AML-193 (cell line): Measurements from ENCODE around the gene CREM.
"Not testable (repeated sequence)": the region's sequence is repeated elsewhere in the genome, so short reads cannot be mapped to it uniquely, and the experiment has no call there.

Source experiments
- DNase-seq, 2 experiments: peaks; one replicate each; lab custom pipeline; 2025; lab: John Stamatoyannopoulos, UW

CREM gene

DNA sequence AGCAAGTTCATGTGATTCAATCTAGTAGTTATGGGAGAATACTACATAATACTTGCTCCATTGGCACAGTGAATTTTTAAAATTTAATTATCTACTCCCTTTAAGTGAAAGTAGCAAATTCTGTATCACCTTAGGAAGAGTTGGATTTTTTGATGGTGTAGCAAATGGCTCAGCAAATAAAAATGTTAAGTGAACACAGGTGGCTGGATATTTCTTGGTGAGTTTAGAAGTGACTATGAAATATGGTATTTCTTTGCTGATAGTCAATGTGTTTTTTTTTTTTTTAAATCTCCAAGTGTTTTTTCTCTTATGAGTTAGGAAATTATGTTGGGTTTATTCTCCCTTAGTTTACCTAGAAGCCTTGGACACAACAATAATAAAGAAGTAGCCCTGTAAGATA, 67.8 kb downstream of the CREM start:
- DNase-seq = no peak

DNA sequence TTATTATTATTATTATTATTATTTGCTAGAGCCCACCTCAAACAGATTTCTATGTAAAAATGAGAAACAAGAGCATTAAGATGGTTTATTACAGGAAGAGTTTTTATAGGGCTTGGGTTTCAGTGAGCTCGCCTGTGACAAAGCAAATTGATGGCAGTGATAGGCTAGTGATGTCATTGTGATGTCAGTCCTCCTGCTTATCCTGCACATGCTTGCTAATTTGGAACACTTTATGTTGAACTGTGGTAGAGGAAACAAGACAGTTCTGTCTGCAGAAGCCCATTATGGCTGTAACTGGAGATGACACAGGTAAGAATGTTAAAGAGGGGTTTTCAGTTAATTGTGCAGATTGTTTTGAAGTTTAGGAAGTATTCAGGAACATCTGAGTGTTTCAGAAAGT, 68.3 kb downstream of the CREM start:
- DNase-seq = peak in 1 of 2 experiments; percentile 2

DNA sequence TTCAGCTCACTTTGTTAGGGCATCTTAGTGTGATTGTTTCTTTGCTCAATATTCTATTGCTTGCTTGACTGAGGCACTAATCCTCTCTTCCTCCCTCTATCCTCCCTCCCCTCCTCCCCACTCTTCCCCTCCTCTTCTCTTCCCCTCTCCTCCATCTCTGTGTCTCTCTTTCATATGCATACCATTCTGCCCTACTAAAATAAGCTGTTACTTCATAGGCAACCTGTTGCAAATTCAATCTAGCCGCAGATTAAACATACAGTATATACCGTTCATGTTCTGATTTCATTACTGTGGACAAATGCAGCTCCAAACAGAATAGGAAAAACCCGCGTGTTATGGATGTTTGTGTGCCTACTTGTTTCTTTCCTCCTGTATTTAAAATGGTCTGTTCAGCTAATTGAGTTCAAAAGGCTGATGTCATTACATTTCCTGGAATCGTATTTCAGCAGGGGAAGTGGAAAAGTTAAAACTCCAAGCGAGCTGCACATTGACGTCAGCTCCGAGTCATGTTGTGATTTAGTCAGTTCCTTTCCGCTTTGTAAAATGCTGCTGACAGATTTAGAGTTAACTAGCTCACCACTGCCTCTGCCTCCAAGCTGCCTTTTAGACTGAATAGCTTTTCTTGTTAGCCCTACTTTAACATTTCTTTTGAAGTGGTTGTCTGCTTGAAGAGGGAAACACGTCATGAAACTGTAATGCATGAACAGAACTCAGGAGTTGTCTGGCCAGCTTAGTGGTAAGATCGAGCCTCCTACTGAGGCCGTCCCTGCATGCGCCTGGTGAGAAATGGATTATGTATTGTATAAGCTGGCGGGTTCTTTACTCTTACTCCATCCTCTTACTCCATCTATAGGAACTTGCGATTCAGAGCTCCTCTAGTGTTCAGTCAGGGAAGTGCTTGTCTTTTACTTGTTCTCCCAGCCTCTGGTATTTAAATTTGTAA, 69.0 kb downstream of the CREM start:
- DNase-seq = peak; percentile 82 to 85

DNA sequence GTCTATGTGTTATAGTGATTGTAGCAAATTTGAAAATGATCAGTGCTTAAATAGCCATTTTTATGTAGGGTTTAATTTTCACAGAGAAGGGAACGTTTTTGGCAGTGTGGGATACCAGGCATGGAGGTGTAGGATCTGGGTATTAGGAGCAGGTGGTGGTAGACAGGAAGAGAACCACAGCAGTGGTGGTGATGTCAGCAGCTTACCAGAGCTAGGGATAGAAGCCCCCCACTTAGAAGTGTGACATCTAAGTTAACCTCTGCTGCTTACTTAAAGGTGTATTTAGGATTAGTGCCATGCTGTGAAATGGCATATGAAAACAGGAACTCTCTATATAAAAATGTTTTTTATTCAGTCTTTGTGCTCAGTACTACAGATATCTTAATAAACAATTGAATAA, 73.8 kb downstream of the CREM start:
- no peak for DNase-seq

DNA sequence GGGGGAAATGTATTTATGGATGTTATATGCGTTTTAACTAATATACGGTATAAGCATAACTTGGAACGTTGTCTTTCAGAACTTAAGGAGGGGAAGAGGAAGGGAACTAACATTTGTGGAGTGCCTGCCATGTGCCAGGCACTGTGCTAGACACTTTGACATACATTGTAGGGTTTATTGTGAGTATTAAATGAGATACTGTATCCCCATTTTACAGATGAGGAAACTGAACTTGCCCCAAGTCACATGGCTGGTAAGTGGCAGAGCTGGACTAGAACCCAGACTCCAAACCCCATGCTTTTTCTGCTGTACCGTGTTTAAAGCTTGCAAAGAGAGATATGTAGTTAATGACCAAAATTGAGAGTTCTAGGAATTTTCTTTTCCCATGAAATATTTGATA, 74.6 kb downstream of the CREM start:
- no peak for DNase-seq

DNA sequence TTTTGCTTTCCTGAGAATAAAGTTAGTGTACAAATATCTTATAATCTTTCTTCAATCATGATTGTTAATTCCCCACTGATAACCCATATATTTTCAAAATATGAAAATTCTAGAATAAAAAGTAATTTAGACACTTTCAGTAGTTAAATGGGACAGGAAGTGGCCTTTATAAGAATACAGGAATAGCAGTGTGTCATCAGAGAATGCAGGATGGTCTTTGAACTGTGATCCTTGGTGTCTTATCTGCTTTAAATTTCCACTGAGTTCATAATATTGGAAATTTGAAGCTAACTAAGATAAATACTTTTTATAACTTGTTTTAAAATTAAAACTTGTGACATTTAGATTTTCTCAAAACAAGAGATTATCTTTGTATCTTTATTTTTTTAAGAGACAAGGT, 75.4 kb downstream of the CREM start:
- DNase-seq = no peak

DNA sequence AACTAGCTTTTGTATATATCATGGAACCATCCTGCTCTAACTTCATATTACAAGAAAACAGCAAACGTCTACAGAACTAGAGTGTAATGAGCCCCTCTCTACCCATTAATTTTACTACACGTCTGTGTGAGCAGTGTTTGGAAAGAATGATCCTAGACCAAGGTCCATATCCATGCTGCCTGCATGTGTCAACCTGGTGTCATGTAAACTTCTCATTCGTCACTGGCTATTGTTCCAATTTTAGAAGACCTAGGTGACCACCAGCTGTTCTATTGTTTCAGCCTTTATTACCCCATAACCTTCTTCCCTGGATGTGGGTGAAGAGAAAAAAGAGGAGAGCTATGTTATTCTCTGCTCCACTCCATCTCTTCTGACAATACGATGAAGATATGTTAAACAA, 77.1 kb downstream of the CREM start:
- DNase-seq = no peak

DNA sequence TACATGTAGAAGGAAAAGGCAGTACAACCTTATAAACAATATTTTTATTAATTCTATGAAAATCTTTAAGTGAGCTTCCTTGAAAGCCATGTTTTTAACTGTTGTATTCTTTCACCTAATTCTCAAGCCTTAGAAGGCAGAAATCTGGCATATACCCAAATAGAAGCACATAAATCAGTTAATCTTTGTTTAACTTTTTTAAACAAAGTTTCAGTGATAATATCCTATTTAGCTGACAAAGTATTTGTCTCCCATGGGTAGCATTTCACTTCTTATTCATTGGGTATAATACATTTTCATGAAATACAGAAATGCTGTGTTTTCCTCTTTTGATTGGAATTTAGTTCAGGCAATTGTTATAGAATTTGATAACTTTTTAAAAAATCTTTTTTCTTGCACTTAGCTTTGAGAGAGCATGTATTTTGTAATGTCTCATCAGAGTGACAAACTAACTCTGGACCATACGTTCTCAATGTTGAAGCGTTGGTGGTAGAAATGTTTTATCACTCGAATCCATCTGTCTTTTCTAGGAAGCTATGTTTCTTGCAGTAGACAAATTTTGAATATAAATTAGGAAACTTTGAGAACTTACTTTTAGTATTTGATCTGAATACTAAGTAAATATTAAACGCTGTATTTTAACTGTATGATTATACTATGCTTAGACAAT, 78.1 kb downstream of the CREM start:
- DNase-seq = no peak

DNA sequence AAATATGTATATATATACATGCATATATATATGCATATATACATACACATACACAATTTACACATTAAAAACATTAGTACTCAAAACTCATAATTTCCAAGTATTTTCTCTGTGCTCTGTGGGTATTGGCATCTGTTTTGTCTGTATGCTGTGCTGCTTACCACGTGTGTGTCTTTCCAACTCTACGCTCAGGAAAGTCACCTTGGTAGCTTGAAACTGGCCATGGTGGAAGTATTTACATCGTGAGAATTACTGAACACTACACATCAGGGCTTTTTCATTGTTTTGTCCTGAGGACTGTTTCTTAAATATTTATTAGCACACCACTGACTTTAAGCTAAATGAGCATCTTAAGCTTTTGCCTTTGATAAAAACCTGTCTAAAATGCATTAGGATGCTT, 79.6 kb downstream of the CREM start:
- DNase-seq = no peak

DNA sequence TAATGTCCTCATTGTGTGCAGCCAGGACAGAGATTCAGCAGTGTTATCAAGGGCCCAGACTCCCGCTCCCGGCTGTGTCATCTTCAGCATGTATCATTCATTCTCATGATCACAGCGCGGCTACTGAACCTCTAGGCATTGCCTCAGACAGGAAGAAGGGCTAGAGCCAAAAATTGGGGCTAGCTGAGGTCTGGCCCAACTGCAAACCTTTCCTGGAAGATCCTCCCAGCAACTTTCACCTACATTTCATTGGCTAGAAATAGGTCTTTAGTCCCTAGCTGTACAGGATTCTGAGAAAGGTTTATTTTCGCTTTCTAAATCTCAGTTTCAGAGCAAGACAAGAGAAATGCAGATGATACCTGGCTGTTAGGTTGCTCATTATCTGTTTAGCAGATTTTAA, 81.9 kb downstream of the CREM start:
- DNase-seq = no peak

DNA sequence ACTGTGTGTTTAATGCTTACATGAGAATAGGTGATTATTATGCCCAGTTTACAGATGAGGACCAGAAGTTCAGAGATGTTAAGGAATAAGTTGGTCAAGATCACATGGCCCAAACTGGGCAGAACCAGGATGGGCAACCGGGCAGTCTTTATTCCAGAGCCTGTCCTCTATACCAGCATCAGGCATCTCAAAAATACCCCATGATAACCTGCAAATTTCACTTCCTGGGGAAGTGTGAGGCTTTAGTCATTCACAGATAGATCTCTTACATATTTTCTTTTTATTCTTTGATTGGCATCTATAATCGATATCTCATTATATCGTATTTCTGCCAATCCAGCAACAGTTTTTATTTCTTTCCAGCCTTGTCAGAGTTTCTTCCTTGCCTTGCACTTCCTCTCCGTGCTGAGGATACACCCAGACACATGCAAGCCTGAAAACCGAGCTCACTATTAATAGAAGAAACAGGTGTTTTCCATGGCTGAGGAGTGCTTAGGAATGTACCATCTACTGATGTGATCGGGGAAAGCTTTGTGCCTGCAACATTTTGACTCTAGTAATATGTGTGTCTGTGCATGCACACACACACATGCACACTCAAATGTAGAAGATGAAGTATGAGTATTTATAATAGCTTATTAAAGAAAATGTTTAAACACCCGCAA, 82.4 kb downstream of the CREM start:
- no peak for DNase-seq

DNA sequence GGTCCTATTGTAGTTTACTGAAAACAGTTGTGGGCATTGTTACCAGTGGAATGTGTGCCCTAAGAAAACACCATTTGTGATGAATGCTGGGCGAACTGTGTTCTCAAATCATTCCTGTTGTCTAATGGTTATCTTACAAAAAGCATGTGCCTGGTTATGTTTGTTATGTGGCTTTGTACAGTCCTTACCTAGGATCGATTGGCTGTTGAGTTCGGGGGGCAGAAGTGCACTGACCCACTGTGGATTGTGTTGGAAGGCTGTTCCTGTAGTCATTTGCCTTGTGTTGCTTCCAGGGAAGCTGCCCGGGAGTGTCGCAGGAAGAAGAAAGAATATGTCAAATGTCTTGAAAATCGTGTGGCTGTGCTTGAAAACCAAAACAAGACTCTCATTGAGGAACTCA, 84.3 kb downstream of the CREM start:
- DNase-seq = no peak

DNA sequence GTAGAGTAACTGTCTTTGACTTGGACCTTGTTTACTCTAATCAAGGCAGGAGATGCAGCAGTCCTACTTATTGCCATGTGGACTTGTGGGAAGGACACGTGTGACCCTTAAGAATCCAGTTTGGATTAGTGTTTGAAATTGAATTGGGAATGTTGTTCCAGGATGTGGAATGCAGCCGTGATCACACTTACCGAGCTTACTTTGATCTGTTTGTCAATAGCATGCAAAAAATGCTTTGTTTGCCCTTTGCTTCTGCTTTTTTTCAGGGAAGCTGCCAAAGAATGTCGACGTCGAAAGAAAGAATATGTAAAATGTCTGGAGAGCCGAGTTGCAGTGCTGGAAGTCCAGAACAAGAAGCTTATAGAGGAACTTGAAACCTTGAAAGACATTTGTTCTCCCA, 84.7 kb downstream of the CREM start:
- no peak for DNase-seq

DNA sequence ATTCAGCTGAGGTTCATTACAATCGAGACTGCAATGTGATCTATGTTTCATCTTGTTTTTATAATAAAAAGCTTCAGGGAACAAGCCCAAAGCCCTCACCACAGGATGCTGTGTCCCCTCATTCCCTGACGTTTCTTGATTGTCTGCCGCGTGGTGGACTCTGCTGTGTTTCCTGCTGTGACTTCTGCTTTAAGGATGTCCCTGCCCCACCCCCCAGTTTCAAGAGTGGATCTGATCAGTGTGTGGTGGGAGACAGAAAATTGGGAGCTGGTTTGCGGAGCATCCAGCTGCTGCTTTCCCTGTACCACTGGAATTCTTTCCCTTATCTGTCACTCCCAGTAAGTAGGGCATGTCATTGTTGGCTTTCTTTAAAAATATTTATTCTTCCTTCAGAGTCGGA, 86.2 kb downstream of the CREM start:
- DNase-seq = no peak

DNA sequence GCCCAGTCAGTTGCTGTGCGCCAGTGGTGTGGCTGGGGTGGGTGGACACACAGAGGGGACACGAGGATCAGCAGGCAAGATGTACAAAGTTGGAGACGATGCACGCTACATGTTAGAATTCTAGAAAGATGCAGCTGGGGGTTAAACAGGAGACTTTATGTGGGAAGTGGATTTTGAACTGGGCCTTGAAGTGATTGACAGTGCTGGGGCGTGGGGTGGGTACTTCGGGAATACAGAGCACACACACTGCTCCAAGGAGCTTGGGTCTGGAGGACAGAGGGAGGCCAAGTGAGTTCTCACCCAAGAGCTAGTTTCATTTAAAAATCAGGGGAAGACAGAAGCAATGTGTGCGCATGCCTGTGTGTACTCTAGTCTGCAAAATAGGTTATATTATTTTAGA, 87.1 kb downstream of the CREM start:
- no peak for DNase-seq

DNA sequence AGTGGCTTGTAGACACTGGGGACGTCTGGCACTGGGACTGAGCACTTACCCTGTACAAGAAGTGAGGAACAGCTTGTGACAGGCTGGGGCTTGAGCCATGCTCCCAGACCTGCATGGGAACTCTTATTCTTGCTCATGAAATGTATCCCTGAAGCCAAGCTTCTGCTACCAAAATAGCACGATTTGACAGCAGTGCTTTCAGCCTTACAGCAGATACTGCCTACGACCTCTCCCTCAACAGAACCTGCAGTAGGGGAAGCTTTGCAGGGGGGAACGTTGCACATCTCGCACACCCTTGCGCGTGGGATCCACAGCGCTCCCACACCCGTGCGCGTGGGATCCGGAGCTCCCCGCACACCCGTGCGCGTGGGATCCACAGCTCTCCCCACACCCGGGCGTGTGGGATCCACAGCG, 88.0 kb downstream of the CREM start:
- DNase-seq = no peak

DNA sequence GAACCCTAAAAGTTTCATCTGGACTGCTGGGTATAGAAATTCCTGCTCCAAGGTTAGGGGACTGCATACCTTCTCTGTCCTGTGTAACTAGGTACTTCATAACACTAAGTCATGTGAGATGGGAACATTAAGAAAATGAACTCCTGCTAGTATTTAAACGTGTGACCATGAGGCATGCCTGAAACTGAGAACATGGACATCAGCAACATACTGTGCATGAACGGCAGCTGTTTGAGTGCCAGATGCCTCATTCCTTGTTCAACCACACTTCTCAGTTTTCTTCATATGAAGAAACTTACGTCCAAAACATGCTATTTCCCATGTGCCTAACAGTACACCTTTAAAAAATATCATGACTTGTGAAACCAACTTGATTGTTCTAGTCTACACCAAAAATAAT, 88.5 kb downstream of the CREM start:
- DNase-seq = no peak

DNA sequence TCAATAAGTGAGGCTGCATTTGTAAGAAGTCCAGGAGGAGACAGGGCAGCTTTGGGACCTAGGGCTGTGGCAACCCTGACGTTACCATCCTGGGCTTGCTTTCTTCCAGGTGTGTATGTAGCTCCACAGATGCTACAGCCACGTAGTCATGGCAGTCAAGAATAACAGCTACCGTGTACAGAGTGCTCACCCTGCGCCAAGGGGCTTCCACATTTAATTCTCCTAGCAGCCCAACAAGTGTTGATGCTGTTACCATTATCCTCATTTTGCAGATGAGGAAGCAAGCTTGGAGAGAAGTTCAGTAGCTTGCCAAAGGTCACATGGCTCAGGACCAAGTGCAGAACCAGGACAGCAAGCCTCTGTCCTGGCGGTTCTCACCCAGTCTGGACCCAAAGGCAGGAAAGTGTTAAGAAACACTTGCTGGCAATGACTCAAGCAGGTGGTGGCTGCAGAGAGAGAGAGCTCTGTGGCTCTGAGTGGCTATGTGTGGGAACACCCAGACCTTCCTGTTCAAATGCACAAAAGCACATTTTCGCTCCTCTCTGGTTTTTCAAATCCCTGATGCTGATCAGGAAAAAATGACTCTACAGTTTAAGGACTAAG, 89.8 kb downstream of the CREM start:
- no peak for DNase-seq

DNA sequence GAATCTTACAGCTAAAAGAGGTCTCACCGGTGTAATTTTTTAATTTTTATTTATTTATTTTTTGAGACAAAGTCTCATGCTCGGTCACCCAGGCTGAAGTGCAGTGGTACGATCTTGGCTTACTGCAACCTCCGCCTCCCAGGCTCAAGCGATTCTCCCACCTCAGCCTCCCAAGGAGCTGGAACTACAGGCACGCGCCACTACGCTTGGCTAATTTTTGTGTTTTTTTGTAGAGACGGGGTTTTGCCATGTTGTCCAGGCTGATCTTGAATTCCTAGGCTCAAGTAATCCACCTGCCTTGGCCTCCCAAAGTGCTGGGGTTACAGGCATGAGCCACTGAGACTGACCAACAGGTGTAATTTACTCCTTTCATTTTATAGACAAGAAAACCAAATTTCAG, 90.3 kb downstream of the CREM start:
- DNase-seq = not testable (repeated sequence)

DNA sequence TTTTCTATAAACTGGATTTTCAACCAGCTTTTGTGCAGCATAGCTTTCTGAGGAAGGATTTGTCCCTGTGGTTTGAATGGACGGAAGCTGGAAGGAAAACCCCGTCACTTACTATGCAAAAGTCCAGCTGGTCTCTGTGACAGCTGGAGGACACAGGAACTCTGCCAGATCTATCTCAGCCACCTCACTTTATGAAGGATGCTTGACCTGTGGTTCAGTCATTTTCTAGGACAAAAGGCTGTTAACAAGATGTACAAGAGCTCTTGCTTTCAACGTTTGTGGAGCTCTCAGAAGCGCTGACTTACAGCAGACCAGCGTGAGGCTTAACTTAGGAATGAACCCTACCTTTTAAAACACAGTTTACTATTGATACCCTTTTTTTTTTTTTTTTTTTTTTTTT, 90.8 kb downstream of the CREM start:
- no peak for DNase-seq

DNA sequence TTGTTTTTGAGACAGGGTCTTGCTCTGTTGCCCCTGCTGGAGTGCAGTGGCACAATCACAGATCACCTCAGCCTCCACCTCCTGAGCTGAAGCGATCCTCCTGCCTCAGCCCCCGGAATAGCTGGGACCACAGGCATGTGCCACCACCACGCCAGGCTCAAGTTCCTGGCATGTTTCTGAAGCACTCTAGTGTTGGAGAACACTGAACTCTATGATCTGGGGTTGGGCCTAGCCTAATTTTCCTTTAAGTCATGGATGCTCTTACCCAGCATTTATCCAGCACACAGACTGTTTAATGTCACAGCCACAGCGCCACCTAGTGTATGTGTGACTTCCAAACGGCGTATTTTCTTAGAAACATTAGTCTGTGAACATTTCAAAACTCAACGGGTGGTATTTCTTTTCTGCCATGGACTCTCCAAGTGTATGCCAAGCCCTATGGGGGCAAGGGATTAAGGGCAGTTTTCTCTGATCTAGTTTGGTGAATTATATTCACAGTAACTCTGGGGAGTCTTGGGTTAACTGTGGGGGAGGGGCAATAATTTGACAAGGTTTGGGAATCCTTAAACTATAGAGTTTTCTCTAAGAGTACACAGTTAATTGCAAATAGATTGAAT, 91.8 kb downstream of the CREM start:
- DNase-seq = peak; percentile 73 to 78

DNA sequence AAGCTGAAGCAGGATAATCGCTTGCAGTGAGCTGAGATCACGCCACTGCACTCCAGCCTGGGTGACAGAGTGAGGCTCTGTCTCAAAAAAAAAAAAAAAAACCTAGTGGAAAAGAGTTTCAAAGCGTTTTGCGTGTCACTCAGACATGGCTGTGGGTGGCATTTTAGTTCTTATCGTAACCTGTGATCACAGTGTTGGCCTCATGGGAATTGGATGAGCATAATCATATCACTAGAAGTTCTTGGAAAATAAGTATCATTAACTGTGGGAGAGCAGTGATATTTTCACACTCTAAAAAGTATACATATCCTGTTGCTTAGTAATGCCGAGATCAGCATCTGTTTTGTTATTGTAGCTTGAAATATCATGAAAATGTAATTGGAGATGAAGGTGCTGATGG, 92.6 kb downstream of the CREM start:
- DNase-seq = no peak
